ENCODE data around the gene MS4A15. TPM values are rescaled to one million over a fixed set of nuclear protein-coding genes. Genes with fewer than 3 reads are reported as not detected.

MS4A15 gene
- total RNA-seq, 1 donor from 2014 or later = not detected

DNA sequence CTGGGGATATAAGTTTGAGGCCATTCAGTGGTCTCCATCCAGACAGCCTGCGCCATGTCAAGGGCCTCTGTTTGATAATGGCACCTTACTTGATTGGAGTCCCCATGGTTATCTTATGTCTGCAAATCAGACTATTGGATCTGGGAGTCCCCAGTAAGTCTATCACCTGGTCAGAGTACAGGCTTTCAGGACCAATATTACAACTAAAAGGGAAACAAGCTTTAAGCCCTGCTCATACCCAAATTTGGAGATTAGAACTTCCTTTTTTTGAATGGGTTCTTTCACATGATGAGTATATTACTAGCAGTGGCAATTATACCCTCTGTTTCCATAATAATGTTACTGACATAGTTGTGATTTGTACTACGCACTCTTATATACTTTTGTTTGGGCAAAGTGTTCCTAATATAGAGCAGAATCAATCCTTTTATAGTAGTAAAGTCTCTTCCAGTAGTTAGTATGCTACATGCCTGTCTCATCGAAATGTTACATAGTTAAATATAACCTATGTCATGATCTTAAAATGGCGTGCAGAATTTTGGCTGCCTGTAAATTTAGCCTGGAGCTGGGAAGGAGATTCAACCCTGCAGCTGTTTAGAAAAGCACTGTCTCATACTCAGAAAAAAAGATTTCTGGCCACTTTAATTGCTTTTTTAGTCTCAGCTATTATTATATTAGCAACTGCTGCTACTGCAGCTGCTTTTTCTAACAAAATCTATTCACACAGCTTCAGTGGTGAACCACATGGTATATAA, 4.9 kb downstream of the MS4A15 start:
- Mint-ChIP-seq H3K9me3 (ENCODE audit: low read depth) (peaks cover 3% of the 10 kb centered on the region), H3K36me3 (ENCODE audit: insufficient read depth) (no peaks in the 10 kb centered on the region), H3K4me1 (ENCODE audit: low read depth) (peaks cover 8% of the 10 kb centered on the region), H3K27me3 (peaks cover 7% of the 10 kb centered on the region), H3K4me3 (ENCODE audit: low read depth) (no peak overlapping the region), H3K27ac (no peak overlapping the region)
- no peak for DNase-seq (ENCODE audit: low spot score, unreplicated experiment)
- no peak for TF ChIP-seq CTCF (IDR thresholded peaks at IDR 0.05; ENCODE audit: unreplicated experiment)

- Mint-ChIP-seq H3K4me3 (ENCODE audit: low read depth) (no peak overlapping the region), H3K27me3 (peaks cover 11% of the 10 kb centered on the region), H3K9me3 (ENCODE audit: low read depth) (no peaks in the 10 kb centered on the region), H3K36me3 (ENCODE audit: insufficient read depth) (no peaks in the 10 kb centered on the region), H3K4me1 (ENCODE audit: low read depth) (peaks cover 8% of the 10 kb centered on the region), H3K27ac (no peak overlapping the region)
- TF ChIP-seq CTCF (IDR thresholded peaks at IDR 0.05; ENCODE audit: unreplicated experiment) = peak; percentile 60
- no peak for DNase-seq (ENCODE audit: low spot score, unreplicated experiment)
These were observed 6.4 kb downstream of the MS4A15 start for GRCh38 chr11:60762851-60763691.

DNA sequence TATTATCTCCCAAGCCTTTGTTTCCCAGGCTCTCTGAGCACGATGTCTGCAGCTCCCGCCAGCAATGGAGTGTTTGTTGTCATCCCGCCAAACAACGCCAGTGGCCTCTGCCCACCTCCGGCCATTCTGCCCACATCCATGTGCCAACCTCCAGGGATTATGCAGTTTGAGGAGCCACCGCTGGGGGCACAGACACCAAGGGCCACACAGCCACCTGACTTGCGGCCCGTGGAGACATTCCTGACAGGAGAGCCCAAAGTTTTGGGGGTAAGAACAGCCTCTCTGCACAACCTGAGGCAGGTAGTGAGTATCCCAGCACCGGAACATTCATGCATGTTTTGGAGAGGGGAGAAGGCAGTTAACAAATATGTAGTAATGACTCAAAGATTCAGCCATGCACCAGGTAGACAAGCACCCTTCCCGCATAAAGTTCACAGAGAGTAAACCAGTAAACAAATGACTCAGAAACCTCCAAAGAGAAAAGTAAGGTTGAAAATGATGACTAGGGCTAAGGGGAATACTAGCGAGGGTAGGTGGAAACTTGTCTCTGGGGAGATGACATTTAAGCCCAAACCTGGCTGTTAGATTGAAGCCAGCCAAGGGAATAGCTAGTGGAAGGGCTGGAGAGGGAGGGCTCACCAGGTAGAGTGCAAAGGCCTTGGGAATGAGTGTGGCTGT, 7.2 kb downstream of the MS4A15 start:
- no peaks in the 10 kb centered on the region for H3K36me3 Mint-ChIP-seq (ENCODE audit: insufficient read depth)
- TF ChIP-seq CTCF (IDR thresholded peaks at IDR 0.05; ENCODE audit: unreplicated experiment) = no peak
- peaks cover 8% of the 10 kb centered on the region for H3K4me1 Mint-ChIP-seq (ENCODE audit: low read depth)
- peaks cover 18% of the 10 kb centered on the region for H3K27me3 Mint-ChIP-seq
- H3K9me3 Mint-ChIP-seq (ENCODE audit: low read depth) = no peaks in the 10 kb centered on the region
- no peak for DNase-seq (ENCODE audit: low spot score, unreplicated experiment)
- H3K27ac Mint-ChIP-seq = no peak overlapping the region
- no peak overlapping the region for H3K4me3 Mint-ChIP-seq (ENCODE audit: low read depth)

- DNase-seq (ENCODE audit: low spot score, unreplicated experiment) = no peak
- Mint-ChIP-seq H3K36me3 (ENCODE audit: insufficient read depth) (no peaks in the 10 kb centered on the region), H3K4me3 (ENCODE audit: low read depth) (no peak overlapping the region), H3K27me3 (peaks cover 16% of the 10 kb centered on the region), H3K27ac (no peak overlapping the region), H3K9me3 (ENCODE audit: low read depth) (no peaks in the 10 kb centered on the region), H3K4me1 (ENCODE audit: low read depth) (peaks cover 5% of the 10 kb centered on the region)
- no peak for TF ChIP-seq CTCF (IDR thresholded peaks at IDR 0.05; ENCODE audit: unreplicated experiment)
These were observed 8.2 kb downstream of the MS4A15 start for GRCh38 chr11:60764879-60765278.

GRCh38 chr11:60765355-60765754, 8.7 kb downstream of the MS4A15 start:
- Mint-ChIP-seq H3K4me3 (ENCODE audit: low read depth) (no peak overlapping the region), H3K4me1 (ENCODE audit: low read depth) (peaks cover 3% of the 10 kb centered on the region), H3K36me3 (ENCODE audit: insufficient read depth) (no peaks in the 10 kb centered on the region), H3K27ac (no peak overlapping the region), H3K27me3 (peaks cover 14% of the 10 kb centered on the region), H3K9me3 (ENCODE audit: low read depth) (no peaks in the 10 kb centered on the region)
- no peak for TF ChIP-seq CTCF (IDR thresholded peaks at IDR 0.05; ENCODE audit: unreplicated experiment)
- no peak for DNase-seq (ENCODE audit: low spot score, unreplicated experiment)
